Epithelial cell of proximal tubule (primary cell): Measurements from ENCODE around the gene LRRC38. TPM values are rescaled to one million over a fixed set of nuclear protein-coding genes. Genes with fewer than 3 reads are reported as not detected.

Source experiments
- DNase-seq: peaks from one replicate; pipeline ENCODE4 v3.0.0-alpha.2; 2011; ENCODE audit warnings: low read depth
- H3K4me3 ChIP-seq: 2 replicates; pipeline ENCODE4 v1.5.1; 2011; ENCODE audit warnings: low read depth, mild to moderate bottlenecking, low read length
- CTCF ChIP-seq: conservative IDR thresholded peaks from 2 replicates; pipeline ENCODE4 v1.5.1; 2012; ENCODE audit warnings: low read depth, mild to moderate bottlenecking, low read length
- total RNA-seq: library from RNA; depleted of rRNA; stranded (reverse); fragments of >200 nt; gene quantifications from 2 replicates; pipeline ENCODE4 v1.2.3, GENCODE V29; 2015

LRRC38 gene
- total RNA-seq, 1 donor from 2014 or later, result not detected

GRCh38 chr1:13494712-13495111, 19.1 kb downstream of the LRRC38 start:
- H3K4me3 ChIP-seq, result no peak overlapping the region
- no peak for DNase-seq
- TF ChIP-seq CTCF, result no peak

- TF ChIP-seq CTCF, result no peak
- no peak overlapping the region for H3K4me3 ChIP-seq
- DNase-seq, result no peak
Observed at GRCh38 chr1:13494025-13494424, 19.8 kb downstream of the LRRC38 start.

GRCh38 chr1:13492711-13493110, 21.1 kb downstream of the LRRC38 start:
- DNase-seq, result no peak
- no peak for TF ChIP-seq CTCF
- no peak overlapping the region for H3K4me3 ChIP-seq

GRCh38 chr1:13487957-13488356, 25.8 kb downstream of the LRRC38 start:
- TF ChIP-seq CTCF, result no peak

GRCh38 chr1:13487143-13487868, 26.5 kb downstream of the LRRC38 start:
- no peak overlapping the region for H3K4me3 ChIP-seq
- DNase-seq, result no peak
- TF ChIP-seq CTCF, result no peak

More at GRCh38 chr1:13487957-13488356, 25.8 kb downstream of the LRRC38 start:
- no peak overlapping the region for H3K4me3 ChIP-seq
- no peak for DNase-seq

- no peak for DNase-seq
- TF ChIP-seq CTCF, result no peak
Observed at GRCh38 chr1:13483946-13484345, 29.9 kb downstream of the LRRC38 start.

GRCh38 chr1:13482600-13482999, 31.2 kb downstream of the LRRC38 start:
- no peak for TF ChIP-seq CTCF
- DNase-seq, result no peak
- H3K4me3 ChIP-seq, result no peak overlapping the region

More at GRCh38 chr1:13483946-13484345, 29.9 kb downstream of the LRRC38 start:
- H3K4me3 ChIP-seq, result no peak overlapping the region
